HG03139 (cell line): ENCODE results near the gene TDP2.
"Not testable (repeated sequence)": the region's sequence is repeated elsewhere in the genome, so short reads cannot be mapped to it uniquely, and the experiment has no call there.

Experiments
- ATAC-seq: cut with Tn5 transposase; IDR thresholded peaks from one replicate; pipeline ENCODE4 v1.9.1; 2021; ENCODE audit not compliant: unreplicated experiment

The TDP2 gene

GRCh38 chr6:24683297-24684296, 16.9 kb upstream of the TDP2 start:
- ATAC-seq, result no peak

- ATAC-seq, result no peak
Measured at GRCh38 chr6:24680582-24680981, 13.9 kb upstream of the TDP2 start.

GRCh38 chr6:24678792-24679352, 12.2 kb upstream of the TDP2 start:
- ATAC-seq, result not testable (repeated sequence)

GRCh38 chr6:24673625-24674024, 6.9 kb upstream of the TDP2 start:
- no peak for ATAC-seq

GRCh38 chr6:24672620-24673182, 6.0 kb upstream of the TDP2 start:
- no peak for ATAC-seq

GRCh38 chr6:24671077-24671476, 4.4 kb upstream of the TDP2 start:
- ATAC-seq, result not testable (repeated sequence)

- not testable (repeated sequence) for ATAC-seq
Measured at GRCh38 chr6:24670492-24670891, 3.8 kb upstream of the TDP2 start.

- no peak for ATAC-seq
Measured at GRCh38 chr6:24668997-24669361, 2.3 kb upstream of the TDP2 start.

GRCh38 chr6:24668066-24668996, 1.6 kb upstream of the TDP2 start:
- not testable (repeated sequence) for ATAC-seq

GRCh38 chr6:24667378-24667803, 692 bp upstream of the TDP2 start:
- ATAC-seq, result no peak

GRCh38 chr6:24666097-24666640, 530 bp downstream of the TDP2 start:
- ATAC-seq, result peak; percentile 32

GRCh38 chr6:24664046-24664987, 2.4 kb downstream of the TDP2 start:
- ATAC-seq, result no peak

GRCh38 chr6:24663189-24663588, 3.5 kb downstream of the TDP2 start:
- no peak for ATAC-seq

GRCh38 chr6:24662236-24662635, 4.5 kb downstream of the TDP2 start:
- no peak for ATAC-seq

- not testable (repeated sequence) for ATAC-seq
Measured at GRCh38 chr6:24661759-24662158, 4.9 kb downstream of the TDP2 start.

GRCh38 chr6:24660105-24660504, 6.6 kb downstream of the TDP2 start:
- no peak for ATAC-seq

GRCh38 chr6:24659561-24659960, 7.1 kb downstream of the TDP2 start:
- no peak for ATAC-seq

- ATAC-seq, result no peak
Measured at GRCh38 chr6:24658573-24659560, 7.8 kb downstream of the TDP2 start.
